Activated CD4-positive, alpha-beta memory T cell treated with anti-CD3 and anti-CD28 coated beads for 36 hours (primary cell): ENCODE data around the gene HMGB3. TPM values are rescaled to one million over a fixed set of nuclear protein-coding genes. Genes with fewer than 3 reads are reported as not detected.
"Not testable (repeated sequence)": the region's sequence is repeated elsewhere in the genome, so short reads cannot be mapped to it uniquely, and the experiment has no call there.

Experiments used
- CTCF ChIA-PET: fragments of 350-600 bp; sonication (Branson Sonifier 250); formaldehyde crosslinking; loops from one replicate; lab custom pipeline; 2021; ENCODE audit warnings: antibody characterized with exemption, inconsistent platforms; lab: Charles Lee
- POLR2A ChIA-PET: fragments of 350-600 bp; sonication (Branson Sonifier 250); formaldehyde crosslinking; loops from one replicate; lab custom pipeline; 2021; ENCODE audit warnings: antibody characterized with exemption; lab: Charles Lee
- DNase-seq: peaks from one replicate; pipeline ENCODE4 v3.0.0-alpha.2; 2020
- H3K27ac Mint-ChIP-seq: one replicate; pipeline ENCODE4 v1.8.0; 2021; ENCODE audit warnings: mixed read lengths
- H3K27me3 Mint-ChIP-seq: one replicate; pipeline ENCODE4 v1.8.0; 2021; ENCODE audit warnings: mixed read lengths
- H3K36me3 Mint-ChIP-seq: one replicate; pipeline ENCODE4 v1.8.0; 2021; ENCODE audit warnings: mixed read lengths
- H3K4me1 Mint-ChIP-seq: one replicate; pipeline ENCODE4 v1.8.0; 2021; ENCODE audit warnings: low read depth, mixed read lengths
- H3K4me3 Mint-ChIP-seq: one replicate; pipeline ENCODE4 v1.8.0; 2021; ENCODE audit warnings: mild to moderate bottlenecking, mixed read lengths
- H3K9me3 Mint-ChIP-seq: one replicate; pipeline ENCODE4 v1.8.0; 2021; ENCODE audit warnings: mixed read lengths
- intact Hi-C: fragments of 100-400 bp; cut with micrococcal nuclease; formaldehyde crosslinking; loops from one replicate; pipeline ENCODE4 v1.15.1; 2023
- total RNA-seq, 2 experiments: library from RNA; stranded (reverse); gene quantifications; one replicate each; pipeline ENCODE4 v1.2.3, GENCODE V29; 2021

The HMGB3 gene
- total RNA-seq, 2 experiments from 2014 or later: 30.7 to 40.7 TPM

DNA sequence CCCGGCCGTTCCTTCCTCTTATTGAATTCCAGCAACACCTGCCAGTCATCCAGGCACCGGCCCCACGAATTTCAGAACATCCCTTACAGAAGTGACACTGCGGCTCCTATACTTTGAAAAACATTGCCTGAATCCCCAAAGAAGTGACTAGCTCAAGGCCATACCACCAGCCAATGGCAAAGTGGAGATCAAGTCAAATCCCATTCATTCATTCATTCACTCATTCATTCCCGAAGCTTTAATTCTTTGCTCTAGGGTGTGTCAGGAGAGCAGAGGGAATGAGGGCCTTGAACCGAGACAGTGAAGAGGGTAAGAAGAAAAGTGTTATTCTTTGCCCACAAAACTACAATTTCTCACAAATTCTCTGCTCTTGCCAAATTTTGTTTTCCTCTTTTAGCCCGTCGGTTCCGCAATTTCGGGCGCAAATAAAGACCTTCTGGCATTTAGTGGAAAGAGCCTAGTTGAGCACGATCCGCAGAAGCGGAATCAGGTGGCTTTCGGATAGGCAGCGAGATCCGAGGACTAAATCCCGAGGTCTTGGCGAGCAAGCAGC lies 824 bp upstream of the HMGB3 start:
- POLR2A ChIA-PET: no interaction called here
- CTCF ChIA-PET: interaction anchor here (1.5 kb wide), 1 partner anchor 210 kb away, joined by 10 read pairs; no protein-coding TSS in a partner anchor
- intact Hi-C loops: loop anchor here (2.0 to 10.0 kb wide), 4 partner anchors 50 to 414 kb away; partner anchors contain the start of gene VMA21

GRCh38 chrX:150983521-150984168 lies 510 bp downstream of the HMGB3 start:
- H3K4me1 Mint-ChIP-seq: peaks cover 9% of the 10 kb centered on the region
- no peak for DNase-seq
- peaks cover 3% of the 10 kb centered on the region for H3K27me3 Mint-ChIP-seq
- no peaks in the 10 kb centered on the region for H3K9me3 Mint-ChIP-seq
- intact Hi-C loops: loop anchor here (1.0 to 10.0 kb wide), 5 partner anchors 49 to 413 kb away; partner anchors contain the start of genes CD99L2 and VMA21
- POLR2A ChIA-PET: interaction anchor here (1.1 kb wide), 1 partner anchor 216 kb away, joined by 4 read pairs; no protein-coding TSS in a partner anchor
- peaks cover 20% of the 10 kb centered on the region for H3K36me3 Mint-ChIP-seq
- CTCF ChIA-PET: interaction anchor here (1.5 kb wide), 1 partner anchor 212 kb away, joined by 10 read pairs; no protein-coding TSS in a partner anchor
- no peak overlapping the region for H3K27ac Mint-ChIP-seq
- H3K4me3 Mint-ChIP-seq: no peak overlapping the region

More for the DNA sequence above, 824 bp upstream of the HMGB3 start:
- no peak for DNase-seq
- Mint-ChIP-seq H3K9me3 (no peaks in the 10 kb centered on the region), H3K4me3 (peak overlapping the region; percentile 62), H3K36me3 (peaks cover 13% of the 10 kb centered on the region), H3K27ac (no peak overlapping the region), H3K27me3 (peaks cover 3% of the 10 kb centered on the region), H3K4me1 (peaks cover 9% of the 10 kb centered on the region)

DNA sequence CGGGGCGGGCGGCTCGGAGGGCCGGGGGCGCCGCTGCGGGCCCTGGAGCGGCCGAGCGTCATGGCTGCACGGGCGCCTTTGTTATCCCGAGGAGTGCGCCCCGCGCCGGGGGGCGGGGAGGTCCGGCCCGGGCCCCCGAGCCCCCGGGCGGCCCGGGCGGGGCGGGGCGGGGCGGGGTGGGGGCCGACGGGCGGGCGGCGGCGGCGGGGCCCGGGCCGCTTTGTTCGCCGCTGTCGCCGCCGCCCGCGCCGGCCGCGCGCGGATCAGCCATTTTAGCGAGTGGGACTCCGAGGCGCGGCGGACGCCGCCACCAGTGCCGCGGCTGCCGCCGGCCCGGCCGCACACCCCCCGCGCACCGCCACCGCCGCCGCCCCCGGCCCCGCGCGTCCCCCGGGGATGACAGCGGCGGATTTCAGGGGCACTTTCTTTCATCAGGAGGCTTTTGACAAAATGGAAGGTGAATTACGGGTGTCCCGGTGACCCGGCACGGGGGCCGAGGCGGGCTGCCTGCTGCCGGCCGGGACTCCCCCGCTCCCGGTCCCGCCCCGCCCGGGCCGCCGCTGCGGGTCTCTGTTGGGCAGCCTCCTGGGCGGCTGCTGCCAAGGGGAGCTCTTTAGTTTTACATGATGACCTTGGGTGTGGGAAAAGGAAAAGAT lies 1.2 kb downstream of the HMGB3 start:
- CTCF ChIA-PET: interaction anchor here (1.0 to 1.4 kb wide), 2 partner anchors 212 to 215 kb away, joined by 3 to 5 read pairs; no protein-coding TSS in a partner anchor
- Mint-ChIP-seq H3K4me1 (peaks cover 9% of the 10 kb centered on the region), H3K9me3 (no peaks in the 10 kb centered on the region), H3K4me3 (peak overlapping the region; percentile 77), H3K27ac (peak overlapping the region; percentile 5), H3K36me3 (peaks cover 20% of the 10 kb centered on the region), H3K27me3 (peaks cover 3% of the 10 kb centered on the region)
- DNase-seq: peak; percentile 8
- intact Hi-C loops: loop anchor here (5.0 to 10.0 kb wide), 3 partner anchors 48 to 212 kb away; no protein-coding TSS in a partner anchor
- POLR2A ChIA-PET: interaction anchor here (1.1 kb wide), 1 partner anchor 217 kb away, joined by 4 read pairs; no protein-coding TSS in a partner anchor

DNA sequence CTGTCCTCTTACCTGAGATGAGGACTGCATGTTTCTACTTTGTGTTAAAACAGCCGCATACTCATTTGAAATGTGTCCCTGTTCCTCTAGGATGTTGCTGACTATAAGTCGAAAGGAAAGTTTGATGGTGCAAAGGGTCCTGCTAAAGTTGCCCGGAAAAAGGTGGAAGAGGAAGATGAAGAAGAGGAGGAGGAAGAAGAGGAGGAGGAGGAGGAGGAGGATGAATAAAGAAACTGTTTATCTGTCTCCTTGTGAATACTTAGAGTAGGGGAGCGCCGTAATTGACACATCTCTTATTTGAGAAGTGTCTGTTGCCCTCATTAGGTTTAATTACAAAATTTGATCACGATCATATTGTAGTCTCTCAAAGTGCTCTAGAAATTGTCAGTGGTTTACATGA lies 4.6 kb downstream of the HMGB3 start:
- H3K27ac Mint-ChIP-seq, H3K27me3 Mint-ChIP-seq, H3K4me3 Mint-ChIP-seq, H3K9me3 Mint-ChIP-seq, CTCF ChIA-PET, H3K4me1 Mint-ChIP-seq, DNase-seq, POLR2A ChIA-PET: not testable (repeated sequence)
- peaks cover 20% of the 10 kb centered on the region for H3K36me3 Mint-ChIP-seq
- intact Hi-C loops: loop anchor here (10.0 kb wide), 1 partner anchor 97 kb away; no protein-coding TSS in a partner anchor

- ChIA-PET POLR2A (no interaction called here), CTCF (no interaction called here)
- Mint-ChIP-seq H3K27me3 (peaks cover 3% of the 10 kb centered on the region), H3K4me1 (peaks cover 6% of the 10 kb centered on the region), H3K9me3 (no peaks in the 10 kb centered on the region), H3K4me3 (no peak overlapping the region), H3K27ac (no peak overlapping the region), H3K36me3 (peaks cover 20% of the 10 kb centered on the region)
- DNase-seq: no peak
- intact Hi-C loops: loop anchor here (10.0 kb wide), 1 partner anchor 95 kb away; no protein-coding TSS in a partner anchor
These were observed 6.3 kb downstream of the HMGB3 start for GRCh38 chrX:150989420-150989819.

GRCh38 chrX:150990910-150991309 lies 7.8 kb downstream of the HMGB3 start:
- DNase-seq: no peak
- CTCF ChIA-PET: interaction anchor here (0.8 kb wide), 1 partner anchor 218 kb away, joined by 5 read pairs; no protein-coding TSS in a partner anchor
- no peaks in the 10 kb centered on the region for H3K4me1 Mint-ChIP-seq

GRCh38 chrX:151000861-151001331 lies 17.8 kb downstream of the HMGB3 start:
- intact Hi-C loops: no loop called here
- H3K36me3 Mint-ChIP-seq: no peaks in the 10 kb centered on the region
- H3K9me3 Mint-ChIP-seq: no peaks in the 10 kb centered on the region
- no peak for DNase-seq
- H3K27ac Mint-ChIP-seq: no peak overlapping the region
- H3K4me1 Mint-ChIP-seq: no peaks in the 10 kb centered on the region
- ChIA-PET POLR2A (no interaction called here), CTCF (interaction anchor here (0.6 to 2.1 kb wide), 2 partner anchors 229 to 1050 kb away, joined by 4 to 10 read pairs; no protein-coding TSS in a partner anchor)
- no peak overlapping the region for H3K4me3 Mint-ChIP-seq
- H3K27me3 Mint-ChIP-seq: no peaks in the 10 kb centered on the region

More at GRCh38 chrX:150990910-150991309, 7.8 kb downstream of the HMGB3 start:
- Mint-ChIP-seq H3K27ac (no peak overlapping the region), H3K9me3 (no peaks in the 10 kb centered on the region), H3K4me3 (no peak overlapping the region), H3K36me3 (peaks cover 13% of the 10 kb centered on the region), H3K27me3 (no peaks in the 10 kb centered on the region)
- POLR2A ChIA-PET: no interaction called here
- intact Hi-C loops: no loop called here

DNA sequence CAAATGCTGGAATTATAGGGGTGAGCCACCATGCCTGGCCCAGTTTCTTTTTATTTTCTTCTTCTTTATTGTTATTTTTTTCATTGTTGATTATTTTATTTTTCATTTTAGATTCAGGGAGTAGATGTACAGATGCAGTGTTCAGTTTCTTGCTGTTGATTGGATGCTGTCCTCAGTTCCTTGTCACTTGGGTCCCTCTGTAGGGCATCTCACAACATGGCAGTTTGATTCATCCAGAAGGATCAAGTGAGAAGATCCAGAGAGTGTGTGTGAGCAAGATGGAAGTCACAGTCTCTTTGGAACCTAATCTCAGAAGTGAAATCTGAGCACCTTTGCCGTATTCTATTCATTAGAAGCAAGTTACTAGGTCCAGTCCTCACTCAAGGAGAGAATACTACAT lies 20.9 kb downstream of the HMGB3 start:
- Mint-ChIP-seq H3K27ac (no peak overlapping the region), H3K36me3 (no peaks in the 10 kb centered on the region), H3K9me3 (no peaks in the 10 kb centered on the region), H3K4me1 (no peaks in the 10 kb centered on the region), H3K4me3 (no peak overlapping the region), H3K27me3 (no peaks in the 10 kb centered on the region)
- DNase-seq: no peak
- CTCF ChIA-PET: no interaction called here
- intact Hi-C loops: loop anchor here (1.0 kb wide), 1 partner anchor 232 kb away; no protein-coding TSS in a partner anchor
- POLR2A ChIA-PET: no interaction called here

GRCh38 chrX:151006410-151007109 lies 23.4 kb downstream of the HMGB3 start:
- no peaks in the 10 kb centered on the region for H3K27me3 Mint-ChIP-seq
- POLR2A ChIA-PET: no interaction called here
- CTCF ChIA-PET: no interaction called here

GRCh38 chrX:151009582-151009981 lies 26.4 kb downstream of the HMGB3 start:
- Mint-ChIP-seq H3K4me1 (no peaks in the 10 kb centered on the region), H3K27ac (no peak overlapping the region), H3K4me3 (no peak overlapping the region), H3K9me3 (peaks cover 4% of the 10 kb centered on the region), H3K27me3 (no peaks in the 10 kb centered on the region), H3K36me3 (no peaks in the 10 kb centered on the region)
- ChIA-PET POLR2A (no interaction called here), CTCF (interaction anchor here (0.8 kb wide), 1 partner anchor 237 kb away, joined by 4 read pairs; no protein-coding TSS in a partner anchor)
- intact Hi-C loops: no loop called here
- no peak for DNase-seq

More at GRCh38 chrX:151006410-151007109, 23.4 kb downstream of the HMGB3 start:
- H3K4me1 Mint-ChIP-seq: no peaks in the 10 kb centered on the region
- H3K9me3 Mint-ChIP-seq: no peaks in the 10 kb centered on the region
- intact Hi-C loops: no loop called here
- DNase-seq: no peak
- H3K4me3 Mint-ChIP-seq: no peak overlapping the region
- H3K36me3 Mint-ChIP-seq: no peaks in the 10 kb centered on the region
- H3K27ac Mint-ChIP-seq: no peak overlapping the region

GRCh38 chrX:151013164-151013743 lies 30.1 kb downstream of the HMGB3 start:
- Mint-ChIP-seq H3K27ac (no peak overlapping the region), H3K4me3 (no peak overlapping the region), H3K36me3 (no peaks in the 10 kb centered on the region), H3K4me1 (no peaks in the 10 kb centered on the region), H3K9me3 (peaks cover 4% of the 10 kb centered on the region), H3K27me3 (no peaks in the 10 kb centered on the region)
- DNase-seq: no peak
- CTCF ChIA-PET: no interaction called here
- POLR2A ChIA-PET: no interaction called here
- intact Hi-C loops: no loop called here
